ENCODE measurements around the gene STX4.

DNA sequence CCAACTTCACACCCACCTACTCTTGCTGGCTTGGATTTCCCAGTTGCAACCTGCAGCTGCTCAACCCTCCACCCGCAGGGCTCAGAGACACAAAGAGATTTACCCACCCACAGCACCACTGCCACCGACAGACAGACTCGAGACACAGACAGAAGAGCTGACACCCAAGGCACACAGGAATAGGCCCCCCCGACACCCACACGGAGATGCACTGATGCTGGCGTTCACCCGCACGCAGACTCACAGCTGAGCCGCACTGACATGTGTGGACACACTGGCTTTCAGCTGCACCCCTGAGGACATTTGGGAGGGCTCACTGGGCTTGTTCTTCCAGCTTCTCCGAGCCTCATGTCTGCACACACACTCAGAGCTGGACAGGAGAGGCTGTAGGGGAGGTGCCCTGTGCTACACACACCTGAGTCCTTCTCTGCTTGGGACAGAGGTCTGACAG is 31.1 kb upstream of the STX4 start:
- TF ChIP-seq, protein P1, sequence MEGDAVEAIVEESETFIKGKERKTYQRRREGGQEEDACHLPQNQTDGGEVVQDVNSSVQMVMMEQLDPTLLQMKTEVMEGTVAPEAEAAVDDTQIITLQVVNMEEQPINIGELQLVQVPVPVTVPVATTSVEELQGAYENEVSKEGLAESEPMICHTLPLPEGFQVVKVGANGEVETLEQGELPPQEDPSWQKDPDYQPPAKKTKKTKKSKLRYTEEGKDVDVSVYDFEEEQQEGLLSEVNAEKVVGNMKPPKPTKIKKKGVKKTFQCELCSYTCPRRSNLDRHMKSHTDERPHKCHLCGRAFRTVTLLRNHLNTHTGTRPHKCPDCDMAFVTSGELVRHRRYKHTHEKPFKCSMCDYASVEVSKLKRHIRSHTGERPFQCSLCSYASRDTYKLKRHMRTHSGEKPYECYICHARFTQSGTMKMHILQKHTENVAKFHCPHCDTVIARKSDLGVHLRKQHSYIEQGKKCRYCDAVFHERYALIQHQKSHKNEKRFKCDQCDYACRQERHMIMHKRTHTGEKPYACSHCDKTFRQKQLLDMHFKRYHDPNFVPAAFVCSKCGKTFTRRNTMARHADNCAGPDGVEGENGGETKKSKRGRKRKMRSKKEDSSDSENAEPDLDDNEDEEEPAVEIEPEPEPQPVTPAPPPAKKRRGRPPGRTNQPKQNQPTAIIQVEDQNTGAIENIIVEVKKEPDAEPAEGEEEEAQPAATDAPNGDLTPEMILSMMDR (IDR thresholded peaks at IDR 0.05): no peak
- TF ChIP-seq POLR2A (IDR thresholded peaks at IDR 0.05) (no peak), EP300 (IDR thresholded peaks at IDR 0.05; ENCODE audit: low read depth) (no peak), POLR2AphosphoS5 (IDR thresholded peaks at IDR 0.05) (no peak)
